ENCODE measurements around the gene LRRC75B.
"Not testable (repeated sequence)": the region's sequence is repeated elsewhere in the genome, so short reads cannot be mapped to it uniquely, and the experiment has no call there.

LRRC75B gene

GRCh38 chr22:24592851-24593558, at the start of gene LRRC75B:
Gene LRRC75B, minus strand, starts transcription at chr22:24593073. Its CDS starts 34 bp downstream, at chr22:24593039.
- no peaks in the 10 kb centered on the region for H3K27me3 Mint-ChIP-seq
- peak; percentile 49 for ATAC-seq (replicated peaks; ENCODE audit: extremely low read depth, poor library complexity, severe bottlenecking)
- peak within 1 kb of the TSS; percentile 77 for H3K4me3 Mint-ChIP-seq
- peak within 1 kb of the TSS; percentile 46 for H3K27ac Mint-ChIP-seq (ENCODE audit: low read depth)
- H3K4me1 Mint-ChIP-seq, result peaks cover 5% of the 10 kb centered on the region
- H3K36me3 Mint-ChIP-seq (ENCODE audit: insufficient read depth), result peaks cover 1% of the 10 kb centered on the region
- no peak for DNase-seq (ENCODE audit: low spot score in 2 of 2)
- no peaks in the 10 kb centered on the region for H3K9me3 Mint-ChIP-seq

- DNase-seq (ENCODE audit: low spot score in 2 of 2); H3K36me3 Mint-ChIP-seq (ENCODE audit: insufficient read depth); ATAC-seq (replicated peaks; ENCODE audit: extremely low read depth, poor library complexity, severe bottlenecking); H3K4me3 Mint-ChIP-seq; H3K9me3 Mint-ChIP-seq; H3K27me3 Mint-ChIP-seq; H3K4me1 Mint-ChIP-seq; H3K27ac Mint-ChIP-seq (ENCODE audit: low read depth): not testable (repeated sequence)
These were observed 49.4 kb upstream of the LRRC75B start for GRCh38 chr22:24642307-24642706.

- not testable (repeated sequence) for ATAC-seq (replicated peaks; ENCODE audit: extremely low read depth, poor library complexity, severe bottlenecking); H3K27me3 Mint-ChIP-seq; H3K36me3 Mint-ChIP-seq (ENCODE audit: insufficient read depth); DNase-seq (ENCODE audit: low spot score in 2 of 2); H3K4me3 Mint-ChIP-seq; H3K27ac Mint-ChIP-seq (ENCODE audit: low read depth); H3K9me3 Mint-ChIP-seq
- peaks cover 14% of the 10 kb centered on the region for H3K4me1 Mint-ChIP-seq
These were observed 43.6 kb upstream of the LRRC75B start for GRCh38 chr22:24636513-24636912.

GRCh38 chr22:24634776-24635389, 42.0 kb upstream of the LRRC75B start:
- H3K4me1 Mint-ChIP-seq, result peaks cover 14% of the 10 kb centered on the region
- H3K27ac Mint-ChIP-seq (ENCODE audit: low read depth); H3K4me3 Mint-ChIP-seq; ATAC-seq (replicated peaks; ENCODE audit: extremely low read depth, poor library complexity, severe bottlenecking); H3K9me3 Mint-ChIP-seq; H3K36me3 Mint-ChIP-seq (ENCODE audit: insufficient read depth); DNase-seq (ENCODE audit: low spot score in 2 of 2); H3K27me3 Mint-ChIP-seq: not testable (repeated sequence)

GRCh38 chr22:24633231-24634023, 40.6 kb upstream of the LRRC75B start:
- H3K36me3 Mint-ChIP-seq (ENCODE audit: insufficient read depth); H3K4me3 Mint-ChIP-seq: not testable (repeated sequence)

GRCh38 chr22:24632642-24633041, 39.8 kb upstream of the LRRC75B start:
- not testable (repeated sequence) for H3K9me3 Mint-ChIP-seq; H3K36me3 Mint-ChIP-seq (ENCODE audit: insufficient read depth); H3K4me3 Mint-ChIP-seq; H3K27me3 Mint-ChIP-seq; DNase-seq (ENCODE audit: low spot score in 2 of 2); ATAC-seq (replicated peaks; ENCODE audit: extremely low read depth, poor library complexity, severe bottlenecking); H3K27ac Mint-ChIP-seq (ENCODE audit: low read depth)
- peaks cover 14% of the 10 kb centered on the region for H3K4me1 Mint-ChIP-seq

More at GRCh38 chr22:24633231-24634023, 40.6 kb upstream of the LRRC75B start:
- H3K9me3 Mint-ChIP-seq; H3K27me3 Mint-ChIP-seq; DNase-seq (ENCODE audit: low spot score in 2 of 2); ATAC-seq (replicated peaks; ENCODE audit: extremely low read depth, poor library complexity, severe bottlenecking): not testable (repeated sequence)
- Mint-ChIP-seq H3K27ac (ENCODE audit: low read depth) (peak overlapping the region; percentile 5), H3K4me1 (peaks cover 14% of the 10 kb centered on the region)

- not testable (repeated sequence) for H3K27ac Mint-ChIP-seq (ENCODE audit: low read depth)
These were observed 38.7 kb upstream of the LRRC75B start for GRCh38 chr22:24631430-24632122.

GRCh38 chr22:24630812-24631427, 38.0 kb upstream of the LRRC75B start:
- not testable (repeated sequence) for ATAC-seq (replicated peaks; ENCODE audit: extremely low read depth, poor library complexity, severe bottlenecking); H3K27me3 Mint-ChIP-seq; H3K9me3 Mint-ChIP-seq; DNase-seq (ENCODE audit: low spot score in 2 of 2); H3K4me3 Mint-ChIP-seq; H3K27ac Mint-ChIP-seq (ENCODE audit: low read depth); H3K36me3 Mint-ChIP-seq (ENCODE audit: insufficient read depth)
- H3K4me1 Mint-ChIP-seq, result peaks cover 14% of the 10 kb centered on the region

More at GRCh38 chr22:24631430-24632122, 38.7 kb upstream of the LRRC75B start:
- peaks cover 14% of the 10 kb centered on the region for H3K4me1 Mint-ChIP-seq
- not testable (repeated sequence) for H3K9me3 Mint-ChIP-seq; H3K4me3 Mint-ChIP-seq; ATAC-seq (replicated peaks; ENCODE audit: extremely low read depth, poor library complexity, severe bottlenecking); DNase-seq (ENCODE audit: low spot score in 2 of 2); H3K36me3 Mint-ChIP-seq (ENCODE audit: insufficient read depth); H3K27me3 Mint-ChIP-seq

GRCh38 chr22:24629069-24629468, 36.2 kb upstream of the LRRC75B start:
- DNase-seq (ENCODE audit: low spot score in 2 of 2); H3K27me3 Mint-ChIP-seq; ATAC-seq (replicated peaks; ENCODE audit: extremely low read depth, poor library complexity, severe bottlenecking); H3K27ac Mint-ChIP-seq (ENCODE audit: low read depth); H3K36me3 Mint-ChIP-seq (ENCODE audit: insufficient read depth); H3K4me3 Mint-ChIP-seq; H3K4me1 Mint-ChIP-seq; H3K9me3 Mint-ChIP-seq: not testable (repeated sequence)

GRCh38 chr22:24627911-24628310, 35.0 kb upstream of the LRRC75B start:
- not testable (repeated sequence) for DNase-seq (ENCODE audit: low spot score in 2 of 2); H3K4me1 Mint-ChIP-seq; H3K36me3 Mint-ChIP-seq (ENCODE audit: insufficient read depth); H3K27me3 Mint-ChIP-seq; H3K9me3 Mint-ChIP-seq; ATAC-seq (replicated peaks; ENCODE audit: extremely low read depth, poor library complexity, severe bottlenecking); H3K4me3 Mint-ChIP-seq; H3K27ac Mint-ChIP-seq (ENCODE audit: low read depth)

GRCh38 chr22:24622596-24622995, 29.7 kb upstream of the LRRC75B start:
- H3K36me3 Mint-ChIP-seq (ENCODE audit: insufficient read depth); ATAC-seq (replicated peaks; ENCODE audit: extremely low read depth, poor library complexity, severe bottlenecking); H3K4me1 Mint-ChIP-seq; DNase-seq (ENCODE audit: low spot score in 2 of 2); H3K9me3 Mint-ChIP-seq; H3K27me3 Mint-ChIP-seq; H3K4me3 Mint-ChIP-seq: not testable (repeated sequence)
- peak overlapping the region; percentile 46 for H3K27ac Mint-ChIP-seq (ENCODE audit: low read depth)

- not testable (repeated sequence) for H3K9me3 Mint-ChIP-seq; H3K27me3 Mint-ChIP-seq; H3K27ac Mint-ChIP-seq (ENCODE audit: low read depth); DNase-seq (ENCODE audit: low spot score in 2 of 2); H3K36me3 Mint-ChIP-seq (ENCODE audit: insufficient read depth); ATAC-seq (replicated peaks; ENCODE audit: extremely low read depth, poor library complexity, severe bottlenecking); H3K4me3 Mint-ChIP-seq; H3K4me1 Mint-ChIP-seq
These were observed 28.4 kb upstream of the LRRC75B start for GRCh38 chr22:24621244-24621643.

All from central memory CD8-positive, alpha-beta T cell (primary cell).